Fibroblast of lung (primary cell): ENCODE measurements around the gene TRA2B. TPM values are rescaled to one million over a fixed set of nuclear protein-coding genes. Genes with fewer than 3 reads are reported as not detected.

Experiments
- DNase-seq, 2 donors: peaks; one replicate each; pipeline versions ENCODE4 v3.0.0 to v3.0.0-alpha.2; 2010; ENCODE audit warnings: low read depth in 2 of 2
- H2AFZ ChIP-seq: 2 replicates; pipeline ENCODE4 v1.5.1; 2012; ENCODE audit warnings: low read length, control low read depth, inconsistent platforms
- H3K27ac ChIP-seq: 2 replicates; pipeline ENCODE4 v1.5.1; 2011; ENCODE audit warnings: low read length, control low read depth; ENCODE audit not compliant: insufficient read depth
- H3K27me3 ChIP-seq: 2 replicates; pipeline ENCODE4 v1.5.1; 2011; ENCODE audit warnings: mild to moderate bottlenecking, low read length; ENCODE audit not compliant: control insufficient read depth, insufficient read depth
- H3K36me3 ChIP-seq: 2 replicates; pipeline ENCODE4 v1.5.1; 2011; ENCODE audit warnings: low read length; ENCODE audit not compliant: control insufficient read depth, insufficient read depth
- H3K4me1 ChIP-seq: 2 replicates; pipeline ENCODE4 v1.5.1; 2011; ENCODE audit warnings: low read length; ENCODE audit not compliant: control insufficient read depth, insufficient read depth; ENCODE audit errors: extremely low read depth
- H3K4me2 ChIP-seq: 2 replicates; pipeline ENCODE4 v1.5.1; 2011; ENCODE audit warnings: low read length, control low read depth; ENCODE audit not compliant: insufficient read depth; ENCODE audit errors: extremely low read depth
- H3K4me3 ChIP-seq, 4 experiments: fragments of 200-600 bp in 1 of 4; sonication (generic) in 1 of 4; replicated peaks in 1 of 4; 2 replicates each; pipeline ENCODE4 v1.5.1; 2011 to 2016; ENCODE audit warnings: low read length in 4 of 4, low read depth in 3 of 4, mild to moderate bottlenecking in 3 of 4, control low read depth in 2 of 4, inconsistent platforms in 1 of 4, mixed read lengths in 1 of 4; ENCODE audit not compliant: insufficient read depth in 1 of 4; ENCODE audit errors: control extremely low read depth in 1 of 4
- H3K79me2 ChIP-seq: 2 replicates; pipeline ENCODE4 v1.5.1; 2012; ENCODE audit warnings: mild to moderate bottlenecking, low read length, inconsistent platforms; ENCODE audit not compliant: control insufficient read depth, insufficient read depth
- H3K9ac ChIP-seq: 2 replicates; pipeline ENCODE4 v1.5.1; 2011; ENCODE audit warnings: mild to moderate bottlenecking, low read length, control low read depth; ENCODE audit not compliant: insufficient read depth
- H3K9me3 ChIP-seq: 2 replicates; pipeline ENCODE4 v1.5.1; 2012; ENCODE audit warnings: low read depth, low read length; ENCODE audit not compliant: control insufficient read depth, insufficient read depth
- H4K20me1 ChIP-seq: 2 replicates; pipeline ENCODE4 v1.5.1; 2011; ENCODE audit warnings: low read length; ENCODE audit not compliant: control insufficient read depth, insufficient read depth; ENCODE audit errors: extremely low read depth
- CTCF ChIP-seq, 2 donors: IDR thresholded peaks in 1 of 2; conservative IDR thresholded peaks in 1 of 2; 1 replicate in 1 of 2; 2 replicates in 1 of 2; pipeline ENCODE4 v1.5.1; 2011 to 2012; ENCODE audit warnings: low read length in 2 of 2, control low read depth in 1 of 2, inconsistent platforms in 1 of 2, low read depth in 1 of 2, mild to moderate bottlenecking in 1 of 2
- EZH2 ChIP-seq: IDR thresholded peaks from 2 replicates; pipeline ENCODE4 v1.5.1; 2012; ENCODE audit warnings: low read length, control low read depth, mild to moderate bottlenecking; ENCODE audit errors: missing control alignments
- polyA plus RNA-seq, 2 donors: library from polyadenylated mRNA; depleted of rRNA in 1 of 2; stranded (reverse) in 1 of 2; unstranded in 1 of 2; fragments of >200 nt; gene quantifications; 2 replicates each; pipeline ENCODE4 v1.2.1, GENCODE V29; 2011 to 2012; ENCODE audit warnings: missing spikeins in 1 of 2
- total RNA-seq: library from RNA; depleted of rRNA; stranded (reverse); fragments of >200 nt; gene quantifications from 2 replicates; pipeline ENCODE4 v1.2.1, GENCODE V29; 2014

TRA2B gene
- total and polyA plus RNA-seq, 2 donors (not counting 1 experiment from before 2014, with no cell fraction given), result 117 to 140 TPM

DNA sequence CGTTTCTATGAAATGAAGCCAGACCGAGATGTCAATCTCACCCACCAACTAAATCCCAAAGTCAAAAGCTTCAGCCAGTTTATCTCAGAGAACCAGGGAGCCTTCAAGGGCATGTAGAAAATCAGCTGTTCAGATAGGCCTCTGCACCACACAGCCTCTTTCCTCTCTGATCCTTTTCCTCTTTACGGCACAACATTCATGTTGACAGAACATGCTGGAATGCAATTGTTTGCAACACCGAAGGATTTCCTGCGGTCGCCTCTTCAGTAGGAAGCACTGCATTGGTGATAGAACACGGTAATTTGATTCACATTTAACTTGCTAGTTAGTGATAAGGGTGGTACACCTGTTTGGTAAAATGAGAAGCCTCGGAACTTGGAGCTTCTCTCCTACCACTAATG, 41.9 kb upstream of the TRA2B start:
- Histone ChIP-seq H3K36me3 (no peaks in the 10 kb centered on the region), H3K9me3 (no peaks in the 10 kb centered on the region), H3K4me3 (no peak overlapping the region), H4K20me1 (no peaks in the 10 kb centered on the region), H3K4me2 (no peak overlapping the region), H3K27me3 (no peaks in the 10 kb centered on the region), H3K27ac (no peak overlapping the region), H3K9ac (no peak overlapping the region), H3K4me1 (peaks cover 4% of the 10 kb centered on the region), H2AFZ (no peak overlapping the region), H3K79me2 (no peaks in the 10 kb centered on the region)
- DNase-seq, result no peak
- TF ChIP-seq CTCF (conservative IDR thresholded peaks at IDR 0.05 in 1 of 2, IDR thresholded peaks at IDR 0.05 in 1 of 2; ENCODE audit: low read depth in 1 of 2, low read length in 2 of 2), result no peak
- TF ChIP-seq EZH2, result no peak

DNA sequence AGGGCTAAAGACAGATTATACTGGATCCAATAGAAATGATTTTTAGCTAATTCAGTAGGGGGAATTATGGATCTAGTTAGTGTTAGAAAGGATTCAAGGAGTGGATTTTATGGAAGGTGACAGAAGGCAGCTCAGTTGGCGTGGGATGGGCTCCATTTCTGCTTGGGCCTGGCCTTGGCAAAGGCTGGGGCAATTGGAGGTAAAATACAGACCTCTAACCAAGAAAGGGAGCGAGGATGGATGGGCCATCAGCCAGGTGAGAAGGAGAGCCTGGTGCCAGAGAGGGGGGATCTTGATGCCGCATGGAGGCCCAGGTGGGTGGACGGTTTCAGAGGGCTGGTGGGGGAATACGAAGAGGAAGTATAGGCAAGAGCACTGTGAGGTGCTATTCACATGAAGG, 40.7 kb upstream of the TRA2B start:
- no peak overlapping the region for H3K27ac ChIP-seq
- H3K27me3 ChIP-seq, result no peaks in the 10 kb centered on the region
- H3K4me1 ChIP-seq, result peaks cover 4% of the 10 kb centered on the region
- no peak for TF ChIP-seq CTCF (conservative IDR thresholded peaks at IDR 0.05 in 1 of 2, IDR thresholded peaks at IDR 0.05 in 1 of 2; ENCODE audit: low read depth in 1 of 2, low read length in 2 of 2)
- no peak for TF ChIP-seq EZH2
- H3K9ac ChIP-seq, result no peak overlapping the region
- no peak overlapping the region for H3K4me2 ChIP-seq
- H4K20me1 ChIP-seq, result no peaks in the 10 kb centered on the region
- H3K4me3 ChIP-seq, result no peak overlapping the region
- H2AFZ ChIP-seq, result no peak overlapping the region
- no peak for DNase-seq
- no peaks in the 10 kb centered on the region for H3K79me2 ChIP-seq
- no peaks in the 10 kb centered on the region for H3K9me3 ChIP-seq
- H3K36me3 ChIP-seq, result no peaks in the 10 kb centered on the region

DNA sequence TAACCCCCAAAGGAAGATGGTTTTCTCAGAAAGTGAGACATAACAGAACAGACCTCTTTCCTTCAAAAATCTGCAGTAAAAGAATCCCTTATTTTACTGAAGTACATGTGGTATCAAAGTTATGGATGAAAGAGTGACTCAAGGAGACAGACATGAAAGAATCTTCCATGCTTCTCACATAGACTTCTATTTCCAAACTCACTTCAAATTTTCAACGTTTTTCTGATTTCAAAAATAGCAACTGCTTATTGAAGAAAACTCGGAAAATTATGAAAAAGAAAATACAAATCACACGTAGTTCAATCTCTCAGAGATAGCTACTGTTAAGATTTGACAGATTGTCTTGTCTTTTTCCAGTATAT, 39.8 kb upstream of the TRA2B start:
- Histone ChIP-seq H3K4me3 (no peak overlapping the region), H3K4me1 (peaks cover 4% of the 10 kb centered on the region), H3K9ac (no peak overlapping the region), H2AFZ (no peak overlapping the region), H3K36me3 (no peaks in the 10 kb centered on the region), H3K4me2 (no peak overlapping the region), H4K20me1 (no peaks in the 10 kb centered on the region), H3K9me3 (no peaks in the 10 kb centered on the region), H3K27ac (no peak overlapping the region), H3K79me2 (no peaks in the 10 kb centered on the region), H3K27me3 (no peaks in the 10 kb centered on the region)
- DNase-seq, result no peak
- no peak for TF ChIP-seq EZH2
- TF ChIP-seq CTCF (conservative IDR thresholded peaks at IDR 0.05 in 1 of 2, IDR thresholded peaks at IDR 0.05 in 1 of 2; ENCODE audit: low read depth in 1 of 2, low read length in 2 of 2), result no peak
